ENCODE results near the gene CD276. TPM values are rescaled to one million over a fixed set of nuclear protein-coding genes. Genes with fewer than 3 reads are reported as not detected.
"Not testable (repeated sequence)": the region's sequence is repeated elsewhere in the genome, so short reads cannot be mapped to it uniquely, and the experiment has no call there.

The CD276 gene
- total RNA-seq, 1 donor = 0.21 TPM

DNA sequence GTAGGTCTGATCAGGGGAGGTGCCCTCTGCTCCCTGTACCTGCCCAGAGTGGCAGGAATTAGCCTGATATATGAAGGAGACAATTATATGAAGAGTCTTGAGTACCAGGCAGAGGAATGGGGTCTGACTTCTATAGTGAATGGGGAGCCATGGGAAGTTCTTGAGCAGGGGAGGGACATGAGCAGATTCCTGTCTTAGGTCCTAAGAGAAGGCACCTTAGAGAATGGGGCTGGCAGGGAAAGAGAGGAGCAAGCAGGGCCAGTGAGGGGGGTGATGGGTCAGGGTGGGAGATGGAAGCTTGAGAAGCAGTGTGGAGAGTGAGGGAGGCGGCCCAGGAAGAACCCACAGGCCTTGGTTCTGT lies 12.4 kb downstream of the CD276 start:
- H3K9me3 ChIP-seq (ENCODE audit: low read depth, low read length) = no peaks in the 10 kb centered on the region
- peaks cover 35% of the 10 kb centered on the region for H3K27me3 ChIP-seq (ENCODE audit: insufficient read depth, low read length)
- peaks cover 21% of the 10 kb centered on the region for H3K4me1 ChIP-seq (ENCODE audit: insufficient read depth, low read length)
- no peak overlapping the region for H3K4me3 ChIP-seq (ENCODE audit: low read length)

- H3K4me3 ChIP-seq (ENCODE audit: low read length) = no peak overlapping the region
- H3K4me1 ChIP-seq (ENCODE audit: insufficient read depth, low read length) = peaks cover 21% of the 10 kb centered on the region
- H3K9me3 ChIP-seq (ENCODE audit: low read depth, low read length) = no peaks in the 10 kb centered on the region
- peaks cover 35% of the 10 kb centered on the region for H3K27me3 ChIP-seq (ENCODE audit: insufficient read depth, low read length)
Measured at GRCh38 chr15:73697033-73697467, 12.9 kb downstream of the CD276 start.

- H3K27me3 ChIP-seq (ENCODE audit: insufficient read depth, low read length) = peaks cover 19% of the 10 kb centered on the region
- no peak overlapping the region for H3K4me3 ChIP-seq (ENCODE audit: low read length)
- H3K4me1 ChIP-seq (ENCODE audit: insufficient read depth, low read length) = peaks cover 21% of the 10 kb centered on the region
- no peaks in the 10 kb centered on the region for H3K9me3 ChIP-seq (ENCODE audit: low read depth, low read length)
Measured at GRCh38 chr15:73699249-73700040, 15.3 kb downstream of the CD276 start.

DNA sequence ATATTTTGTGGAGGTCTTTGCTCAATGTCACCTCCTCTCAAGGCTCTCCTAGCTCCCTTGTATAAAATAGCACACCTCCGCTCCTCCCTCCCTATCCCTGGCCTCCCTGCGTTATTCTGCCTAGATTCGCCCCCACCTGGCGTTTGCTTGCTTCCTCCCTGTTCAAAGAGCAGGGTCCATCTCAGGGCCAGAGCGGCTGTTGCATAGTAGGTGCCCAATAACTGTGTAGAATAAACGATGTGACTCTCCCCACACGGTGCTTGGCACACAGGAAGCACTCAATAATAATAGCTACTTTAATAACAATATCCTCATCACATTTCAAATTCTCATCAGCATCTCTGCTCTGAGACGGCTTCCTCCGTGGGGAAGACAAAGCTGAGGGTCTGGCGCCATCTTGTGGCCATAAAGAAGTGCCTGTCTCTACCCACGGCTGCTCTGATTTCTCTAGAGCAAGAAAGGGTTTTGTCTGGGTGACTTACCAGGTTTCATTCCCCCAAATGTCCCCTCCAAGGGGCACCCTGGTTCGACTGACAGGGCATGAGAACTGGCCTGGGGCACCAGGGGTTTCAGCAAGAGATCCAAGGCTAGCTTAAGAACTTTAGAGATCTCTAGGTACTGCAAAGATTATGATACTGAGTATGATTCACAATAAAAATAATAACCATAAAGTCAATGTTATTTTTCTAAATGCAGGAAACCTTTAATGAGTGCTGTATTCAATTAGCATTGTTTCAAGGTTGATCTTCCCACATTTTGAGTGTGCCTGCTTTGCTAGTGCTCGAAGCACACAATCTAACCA lies 16.1 kb downstream of the CD276 start:
- peaks cover 21% of the 10 kb centered on the region for H3K4me1 ChIP-seq (ENCODE audit: insufficient read depth, low read length)
- no peaks in the 10 kb centered on the region for H3K9me3 ChIP-seq (ENCODE audit: low read depth, low read length)
- no peak overlapping the region for H3K4me3 ChIP-seq (ENCODE audit: low read length)
- peaks cover 12% of the 10 kb centered on the region for H3K27me3 ChIP-seq (ENCODE audit: insufficient read depth, low read length)

GRCh38 chr15:73702311-73703239 lies 18.4 kb downstream of the CD276 start:
- not testable (repeated sequence) for H3K4me3 ChIP-seq (ENCODE audit: low read length); H3K4me1 ChIP-seq (ENCODE audit: insufficient read depth, low read length); H3K27me3 ChIP-seq (ENCODE audit: insufficient read depth, low read length); H3K9me3 ChIP-seq (ENCODE audit: low read depth, low read length)

DNA sequence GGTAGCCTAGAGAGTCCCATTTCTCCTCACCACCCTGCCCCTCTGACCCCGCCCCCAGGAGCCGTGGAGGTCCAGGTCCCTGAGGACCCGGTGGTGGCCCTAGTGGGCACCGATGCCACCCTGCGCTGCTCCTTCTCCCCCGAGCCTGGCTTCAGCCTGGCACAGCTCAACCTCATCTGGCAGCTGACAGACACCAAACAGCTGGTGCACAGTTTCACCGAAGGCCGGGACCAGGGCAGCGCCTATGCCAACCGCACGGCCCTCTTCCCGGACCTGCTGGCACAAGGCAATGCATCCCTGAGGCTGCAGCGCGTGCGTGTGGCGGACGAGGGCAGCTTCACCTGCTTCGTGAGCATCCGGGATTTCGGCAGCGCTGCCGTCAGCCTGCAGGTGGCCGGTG lies 19.4 kb downstream of the CD276 start:
- H3K9me3 ChIP-seq (ENCODE audit: low read depth, low read length); H3K4me1 ChIP-seq (ENCODE audit: insufficient read depth, low read length); H3K27me3 ChIP-seq (ENCODE audit: insufficient read depth, low read length); H3K4me3 ChIP-seq (ENCODE audit: low read length): not testable (repeated sequence)

- not testable (repeated sequence) for H3K4me3 ChIP-seq (ENCODE audit: low read length); H3K27me3 ChIP-seq (ENCODE audit: insufficient read depth, low read length); H3K9me3 ChIP-seq (ENCODE audit: low read depth, low read length); H3K4me1 ChIP-seq (ENCODE audit: insufficient read depth, low read length)
Measured at GRCh38 chr15:73704142-73704868, 20.1 kb downstream of the CD276 start.

GRCh38 chr15:73704869-73705645 lies 20.9 kb downstream of the CD276 start:
- no peaks in the 10 kb centered on the region for H3K27me3 ChIP-seq (ENCODE audit: insufficient read depth, low read length)
- H3K4me3 ChIP-seq (ENCODE audit: low read length) = no peak overlapping the region
- no peaks in the 10 kb centered on the region for H3K9me3 ChIP-seq (ENCODE audit: low read depth, low read length)
- no peaks in the 10 kb centered on the region for H3K4me1 ChIP-seq (ENCODE audit: insufficient read depth, low read length)

GRCh38 chr15:73708691-73709090 lies 24.5 kb downstream of the CD276 start:
- no peaks in the 10 kb centered on the region for H3K27me3 ChIP-seq (ENCODE audit: insufficient read depth, low read length)
- no peak overlapping the region for H3K4me3 ChIP-seq (ENCODE audit: low read length)
- H3K9me3 ChIP-seq (ENCODE audit: low read depth, low read length) = no peaks in the 10 kb centered on the region
- peaks cover 8% of the 10 kb centered on the region for H3K4me1 ChIP-seq (ENCODE audit: insufficient read depth, low read length)

DNA sequence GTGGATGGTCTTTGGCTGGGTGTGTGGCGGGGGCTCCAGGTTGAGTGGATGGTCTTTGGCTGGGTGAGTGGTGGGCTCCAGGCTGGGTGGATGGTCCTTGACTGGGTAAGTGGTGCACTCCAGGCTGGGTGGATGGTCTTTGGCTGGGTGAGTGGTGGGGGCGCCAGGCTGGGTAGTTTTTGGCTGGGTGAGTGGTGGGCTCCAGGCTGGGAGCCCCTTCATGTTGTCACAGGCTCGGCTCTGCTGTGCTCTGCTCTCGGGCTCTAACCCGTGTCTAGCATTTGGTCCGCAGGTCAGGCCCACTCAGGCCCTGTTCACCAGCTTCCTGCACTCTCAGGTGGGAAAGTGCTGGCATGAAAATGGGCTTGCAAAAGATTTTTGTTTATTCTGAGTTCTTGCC lies 25.1 kb downstream of the CD276 start:
- Histone ChIP-seq H3K4me3 (ENCODE audit: low read length) (no peak overlapping the region), H3K27me3 (ENCODE audit: insufficient read depth, low read length) (no peaks in the 10 kb centered on the region), H3K9me3 (ENCODE audit: low read depth, low read length) (no peaks in the 10 kb centered on the region), H3K4me1 (ENCODE audit: insufficient read depth, low read length) (peaks cover 8% of the 10 kb centered on the region)

DNA sequence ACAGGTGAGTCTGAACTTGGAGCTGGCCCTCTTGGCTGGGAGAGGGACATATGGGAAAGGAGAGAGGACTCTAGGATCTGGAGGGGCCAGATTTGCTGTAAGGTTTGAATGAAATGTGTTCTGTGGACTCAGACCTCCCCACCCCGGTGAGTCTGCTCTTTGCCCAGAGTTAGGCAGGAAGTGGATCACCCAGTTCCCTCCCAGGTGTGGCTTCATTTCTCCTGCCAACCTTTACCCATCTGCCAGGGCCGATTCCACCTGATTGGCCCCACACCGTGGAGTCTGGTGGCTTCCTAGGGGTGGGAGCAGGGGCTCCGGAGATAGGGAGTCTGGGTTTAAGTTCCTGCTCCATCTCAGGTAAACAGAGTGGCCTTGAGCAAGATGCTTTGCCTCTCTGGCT lies 25.5 kb downstream of the CD276 start:
- H3K27me3 ChIP-seq (ENCODE audit: insufficient read depth, low read length) = no peaks in the 10 kb centered on the region
- peaks cover 8% of the 10 kb centered on the region for H3K4me1 ChIP-seq (ENCODE audit: insufficient read depth, low read length)
- no peaks in the 10 kb centered on the region for H3K9me3 ChIP-seq (ENCODE audit: low read depth, low read length)
- H3K4me3 ChIP-seq (ENCODE audit: low read length) = no peak overlapping the region

GRCh38 chr15:73710321-73710720 lies 26.1 kb downstream of the CD276 start:
- H3K27me3 ChIP-seq (ENCODE audit: insufficient read depth, low read length) = no peaks in the 10 kb centered on the region
- peaks cover 8% of the 10 kb centered on the region for H3K4me1 ChIP-seq (ENCODE audit: insufficient read depth, low read length)
- H3K4me3 ChIP-seq (ENCODE audit: low read length) = no peak overlapping the region
- no peaks in the 10 kb centered on the region for H3K9me3 ChIP-seq (ENCODE audit: low read depth, low read length)

DNA sequence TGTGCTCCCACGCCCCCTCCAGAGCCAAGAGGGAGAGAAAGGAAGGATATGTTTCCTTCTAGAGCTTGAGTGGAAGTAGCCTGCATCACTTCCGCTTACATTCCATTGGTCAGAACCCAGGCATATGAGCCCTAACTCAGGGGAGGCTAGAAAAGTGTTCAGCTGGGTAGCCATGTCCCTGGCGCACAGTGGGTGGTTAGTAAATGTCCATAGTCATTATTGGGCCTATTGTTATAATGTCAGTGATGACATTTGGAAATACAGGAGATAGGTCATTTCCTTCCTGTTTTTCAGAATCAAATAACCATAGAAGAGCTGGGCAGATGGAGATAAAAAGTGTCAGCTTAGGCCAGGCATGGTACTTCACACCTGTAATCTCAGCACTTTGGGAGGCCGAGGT lies 27.3 kb downstream of the CD276 start:
- H3K9me3 ChIP-seq (ENCODE audit: low read depth, low read length) = no peaks in the 10 kb centered on the region
- peaks cover 8% of the 10 kb centered on the region for H3K4me1 ChIP-seq (ENCODE audit: insufficient read depth, low read length)
- H3K27me3 ChIP-seq (ENCODE audit: insufficient read depth, low read length) = no peaks in the 10 kb centered on the region
- H3K4me3 ChIP-seq (ENCODE audit: low read length) = no peak overlapping the region

- Histone ChIP-seq H3K4me3 (ENCODE audit: low read length) (no peak overlapping the region), H3K27me3 (ENCODE audit: insufficient read depth, low read length) (no peaks in the 10 kb centered on the region), H3K9me3 (ENCODE audit: low read depth, low read length) (no peaks in the 10 kb centered on the region), H3K4me1 (ENCODE audit: insufficient read depth, low read length) (peaks cover 8% of the 10 kb centered on the region)
Measured at GRCh38 chr15:73712107-73712506, 27.9 kb downstream of the CD276 start.

Data from mononuclear cell (primary cell).